Amniotic stem cell (primary cell): ENCODE data around the gene ABL2.
A peak's percentile ranks its signal among the peaks of the same experiment; 100 is the strongest.
"Not testable (repeated sequence)": the region's sequence is repeated elsewhere in the genome, so short reads cannot be mapped to it uniquely, and the experiment has no call there.

Experiments
- DNase-seq: peaks from one replicate; lab custom pipeline; 2025; lab: John Stamatoyannopoulos, UW

ABL2 gene

DNA sequence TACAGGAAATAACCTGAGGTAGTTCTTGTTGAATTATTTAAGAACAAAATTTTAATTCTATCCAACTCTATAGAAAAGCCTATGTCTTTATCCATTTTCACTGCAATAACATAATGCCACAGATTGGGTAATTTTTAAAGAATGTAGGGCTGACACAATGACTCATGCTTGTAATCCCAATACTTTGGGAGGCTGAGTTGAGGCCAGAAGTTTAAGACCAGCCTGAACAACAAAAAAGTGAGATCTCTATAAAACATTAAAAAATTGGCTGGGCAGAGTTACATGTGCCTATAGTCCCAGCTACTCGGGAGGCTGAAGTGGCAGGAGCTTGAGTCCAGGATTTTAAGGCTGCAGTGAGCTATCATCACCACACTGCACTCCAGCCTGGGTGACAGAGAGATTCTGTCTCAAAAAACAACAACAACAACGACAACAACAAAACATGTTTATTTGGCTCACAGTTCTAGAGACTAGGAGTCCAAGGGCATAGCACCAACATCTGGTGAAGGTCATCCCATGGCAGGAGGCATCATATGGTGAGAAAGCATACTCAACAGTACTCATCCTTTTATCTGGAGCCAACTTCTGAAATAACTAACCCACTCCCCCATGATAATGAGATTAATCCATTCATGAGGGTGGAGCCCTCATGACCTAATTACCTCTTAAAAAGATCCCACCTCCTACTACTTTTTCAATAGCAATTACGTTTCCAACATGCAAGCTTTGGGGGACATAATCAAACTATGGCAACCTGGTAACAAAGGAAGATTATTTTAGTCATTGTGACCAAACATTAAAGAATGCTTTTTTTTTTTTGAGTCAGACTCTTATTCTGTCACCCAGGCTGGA lies 59.6 kb downstream of the ABL2 start:
- DNase-seq = peak; percentile 35

DNA sequence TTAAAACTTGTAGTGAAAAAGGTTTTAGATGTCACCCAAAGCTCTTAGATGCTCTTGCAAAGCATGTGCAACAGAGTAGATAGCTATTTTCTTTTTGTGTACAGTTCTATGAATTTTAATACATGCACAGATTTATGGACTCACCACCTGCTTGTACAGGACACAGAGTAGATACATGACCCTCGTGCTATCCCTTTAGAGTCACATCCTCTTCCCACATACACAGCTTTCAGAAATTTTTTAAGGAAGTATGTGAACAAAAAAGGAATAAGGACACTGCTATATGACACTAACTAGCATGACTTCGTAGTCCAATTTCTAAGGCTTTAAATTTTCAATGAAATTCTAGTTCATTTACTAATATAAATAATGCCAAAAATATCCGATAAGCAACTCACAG lies 60.9 kb downstream of the ABL2 start:
- no peak for DNase-seq

DNA sequence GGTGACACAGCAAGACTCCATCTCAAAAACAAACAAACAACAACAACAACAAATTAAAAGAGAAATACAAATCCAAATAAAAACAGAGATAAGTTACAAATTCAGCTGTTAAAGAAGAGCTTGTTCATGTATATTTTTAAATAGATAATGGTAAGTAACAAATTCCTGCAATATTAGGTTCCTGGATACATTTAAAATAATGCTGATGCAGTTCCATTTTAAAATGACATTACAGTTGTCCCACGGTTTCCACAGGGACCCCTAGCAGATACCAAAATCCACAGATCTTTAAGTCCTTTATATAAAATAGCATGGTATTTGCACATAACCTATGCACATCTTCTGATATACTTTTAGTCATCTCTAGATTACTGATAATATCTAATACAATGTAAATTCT lies 61.5 kb downstream of the ABL2 start:
- DNase-seq = no peak

DNA sequence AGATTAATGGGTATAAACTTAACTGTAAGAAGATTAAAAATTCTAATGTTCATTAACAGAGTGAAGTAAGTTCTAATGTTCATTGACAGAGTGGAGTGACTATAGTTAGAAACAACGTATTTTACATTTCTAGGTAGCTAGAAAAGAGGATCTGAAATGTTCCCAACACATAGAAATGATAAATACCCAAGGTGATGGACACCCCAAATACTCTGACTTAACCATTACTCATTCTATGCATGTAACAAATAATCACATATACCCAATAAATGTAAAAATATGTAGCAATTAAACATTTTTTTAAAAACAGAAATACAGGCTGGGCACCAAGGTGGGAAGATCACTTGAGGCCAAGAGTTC lies 62.1 kb downstream of the ABL2 start:
- DNase-seq = no peak

DNA sequence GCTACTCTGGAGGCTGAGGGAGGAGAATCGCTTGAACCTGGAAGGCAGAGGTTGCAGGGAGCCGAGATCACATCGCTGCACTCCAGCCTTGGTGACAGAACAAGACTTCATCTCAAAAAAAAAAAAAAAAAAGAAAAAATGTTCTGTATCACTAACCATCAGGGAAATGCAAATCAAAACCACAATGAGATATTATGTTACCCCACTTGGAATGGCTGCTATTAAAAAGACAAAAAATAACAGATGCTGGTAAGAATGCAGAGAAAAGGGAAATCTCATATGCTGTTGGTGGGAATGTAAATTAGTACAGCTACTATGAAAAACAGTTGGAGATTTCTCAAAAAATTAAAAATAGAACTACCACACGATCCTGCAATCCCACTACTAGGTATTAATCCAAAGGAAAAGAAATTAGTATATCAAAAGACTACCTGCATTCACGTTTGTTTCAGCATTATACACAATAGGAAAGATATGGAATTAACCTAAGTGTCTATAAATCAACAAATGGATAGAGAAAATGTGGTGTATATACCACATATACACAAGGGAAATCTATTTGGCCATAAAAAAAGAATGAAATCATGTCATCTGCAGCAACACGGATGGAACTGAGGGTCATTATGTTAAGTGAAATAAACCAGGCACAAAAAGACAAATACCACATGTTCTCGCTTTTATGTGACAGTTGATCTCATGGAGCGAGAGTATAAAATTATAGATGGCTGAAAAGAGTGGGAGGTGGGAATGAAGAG lies 62.6 kb downstream of the ABL2 start:
- DNase-seq = no peak

GRCh38 chr1:179164494-179164893 lies 65.0 kb downstream of the ABL2 start:
- DNase-seq = no peak

DNA sequence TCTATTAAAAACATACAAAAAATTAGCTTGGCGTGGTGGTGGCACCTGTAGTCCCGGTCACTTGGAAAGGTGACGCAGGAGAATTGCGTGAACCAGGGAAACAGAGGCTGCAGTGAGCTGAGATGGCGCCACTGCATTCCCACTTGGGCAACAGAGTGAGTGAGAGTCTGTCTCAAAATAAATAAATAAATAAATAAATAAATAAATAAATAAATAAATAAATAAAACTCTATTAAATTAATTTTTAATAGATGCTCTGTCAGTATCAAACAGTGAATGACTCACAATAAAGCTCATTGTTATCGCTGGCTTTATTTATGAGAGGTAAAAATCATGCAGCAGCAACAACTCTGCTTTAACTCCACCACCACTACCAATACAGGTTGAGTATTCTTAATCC lies 72.8 kb downstream of the ABL2 start:
- DNase-seq = no peak

GRCh38 chr1:179156026-179156425 lies 73.5 kb downstream of the ABL2 start:
- no peak for DNase-seq

DNA sequence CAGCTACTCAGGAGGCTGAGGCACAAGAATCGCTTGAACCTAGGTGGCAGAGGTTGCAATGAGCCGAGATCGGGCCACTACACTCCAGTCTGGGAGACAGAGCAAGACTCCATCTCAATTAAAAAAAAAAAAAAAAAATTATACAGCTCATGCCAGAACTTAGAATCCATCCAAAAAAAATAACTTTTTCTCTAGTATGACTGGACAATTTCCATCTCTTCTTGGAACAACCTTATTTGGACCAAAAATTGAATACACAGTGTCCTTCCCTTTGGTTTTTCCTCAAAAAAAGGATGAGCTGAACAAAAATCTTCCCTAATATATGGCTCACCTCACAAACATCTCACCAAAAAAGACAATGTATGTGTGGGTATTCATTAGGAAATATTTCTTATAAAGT lies 73.9 kb downstream of the ABL2 start:
- DNase-seq = no peak

- DNase-seq = no peak
Observed at GRCh38 chr1:179154437-179154836, 75.0 kb downstream of the ABL2 start.

DNA sequence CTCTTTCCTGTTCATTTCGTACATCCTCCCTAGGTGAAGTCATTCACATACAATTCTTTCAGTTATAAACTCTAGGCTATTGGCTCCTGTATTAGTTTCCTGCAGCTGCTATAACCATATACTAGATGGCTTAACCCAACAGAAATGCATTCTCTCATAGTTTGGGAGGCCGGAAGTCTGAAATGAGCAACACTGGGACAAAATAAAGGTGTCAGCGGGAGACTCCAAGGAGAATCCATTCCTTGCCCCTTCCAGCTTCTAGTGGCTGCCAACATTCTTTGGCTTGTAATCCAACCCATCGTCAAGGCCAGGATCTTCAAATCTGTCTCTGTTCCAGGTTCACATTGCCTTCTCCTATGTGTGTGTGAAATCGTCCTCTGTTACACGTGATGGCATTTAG lies 76.3 kb downstream of the ABL2 start:
- DNase-seq = no peak

GRCh38 chr1:179151908-179152682 lies 77.4 kb downstream of the ABL2 start:
- DNase-seq = no peak

GRCh38 chr1:179146911-179147310 lies 82.6 kb downstream of the ABL2 start:
- no peak for DNase-seq

DNA sequence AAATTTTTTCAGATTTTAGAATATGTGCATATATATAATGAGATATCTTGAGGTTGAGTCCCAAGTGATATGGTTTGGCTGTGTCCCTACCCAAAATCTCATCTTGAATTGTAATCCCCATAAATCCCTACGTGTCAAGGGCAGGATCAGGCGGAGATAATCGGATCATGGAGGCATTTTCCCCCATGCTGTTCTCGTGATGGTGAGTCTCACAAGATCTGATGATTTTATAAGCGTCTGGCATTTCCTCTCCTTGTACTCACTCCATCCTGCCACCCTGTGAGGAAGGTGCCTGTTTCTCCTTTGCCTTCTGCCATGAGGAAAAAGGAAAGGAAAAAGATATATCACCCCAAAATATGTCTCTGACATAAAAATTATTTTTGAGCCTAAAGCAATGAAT lies 83.0 kb downstream of the ABL2 start:
- DNase-seq = no peak

DNA sequence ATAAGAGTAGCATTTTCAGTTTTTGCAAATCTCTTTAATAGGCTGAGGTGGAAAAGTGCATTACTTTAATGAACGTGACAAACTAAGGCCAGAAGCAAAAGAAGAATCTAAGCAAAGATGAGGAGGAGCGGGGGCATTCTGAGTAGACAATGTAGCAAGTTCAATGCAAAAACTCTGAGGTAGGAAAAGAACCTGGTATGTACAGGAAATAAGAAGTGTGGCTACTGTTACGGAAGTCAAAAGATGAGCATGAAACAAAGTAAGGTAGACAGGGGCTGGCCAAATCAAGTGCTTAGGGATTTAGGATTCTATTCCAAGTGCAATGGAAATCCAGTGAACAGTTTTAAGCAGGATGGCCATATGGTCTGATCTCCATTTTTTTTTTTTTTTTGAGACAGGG lies 84.0 kb downstream of the ABL2 start:
- no peak for DNase-seq

- DNase-seq = no peak
Observed at GRCh38 chr1:179144626-179145025, 84.9 kb downstream of the ABL2 start.

- DNase-seq = peak; percentile 60
Observed at GRCh38 chr1:179143322-179143721, 86.2 kb downstream of the ABL2 start.

- peak; percentile 92 for DNase-seq
Observed at GRCh38 chr1:179142889-179143299, 86.6 kb downstream of the ABL2 start.

DNA sequence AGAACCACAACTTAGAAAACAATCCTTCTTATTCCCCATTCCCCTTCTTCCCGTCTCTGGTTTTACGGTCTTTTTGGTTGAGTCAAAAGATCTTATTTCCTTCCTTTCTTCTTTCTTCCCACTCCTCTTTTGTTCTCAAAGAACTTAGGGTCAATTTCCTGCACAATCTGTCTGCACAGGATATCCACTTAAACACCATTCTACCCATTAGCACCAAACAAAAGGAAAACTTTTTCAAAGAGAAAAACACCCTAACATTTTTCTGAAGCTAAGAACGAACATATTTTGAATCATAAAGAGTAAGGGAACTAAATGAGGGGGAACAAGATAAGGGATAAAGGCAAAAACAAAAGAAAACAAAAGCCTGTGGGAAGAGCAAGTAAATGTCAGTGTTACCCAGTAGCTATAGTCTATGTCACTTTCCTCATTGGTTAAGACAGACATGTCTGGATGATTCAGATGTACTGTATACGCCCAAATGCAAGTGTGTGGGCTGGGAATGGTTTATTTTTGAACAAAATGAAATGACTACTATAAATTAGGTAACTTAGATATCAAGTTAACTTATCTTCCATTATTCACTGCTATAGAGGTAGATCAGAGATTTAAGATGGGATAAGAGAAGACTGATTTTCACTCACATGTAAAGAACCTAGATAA lies 87.8 kb downstream of the ABL2 start:
- peak; percentile 44 for DNase-seq

- DNase-seq = not testable (repeated sequence)
Observed at GRCh38 chr1:179138755-179139154, 90.7 kb downstream of the ABL2 start.

DNA sequence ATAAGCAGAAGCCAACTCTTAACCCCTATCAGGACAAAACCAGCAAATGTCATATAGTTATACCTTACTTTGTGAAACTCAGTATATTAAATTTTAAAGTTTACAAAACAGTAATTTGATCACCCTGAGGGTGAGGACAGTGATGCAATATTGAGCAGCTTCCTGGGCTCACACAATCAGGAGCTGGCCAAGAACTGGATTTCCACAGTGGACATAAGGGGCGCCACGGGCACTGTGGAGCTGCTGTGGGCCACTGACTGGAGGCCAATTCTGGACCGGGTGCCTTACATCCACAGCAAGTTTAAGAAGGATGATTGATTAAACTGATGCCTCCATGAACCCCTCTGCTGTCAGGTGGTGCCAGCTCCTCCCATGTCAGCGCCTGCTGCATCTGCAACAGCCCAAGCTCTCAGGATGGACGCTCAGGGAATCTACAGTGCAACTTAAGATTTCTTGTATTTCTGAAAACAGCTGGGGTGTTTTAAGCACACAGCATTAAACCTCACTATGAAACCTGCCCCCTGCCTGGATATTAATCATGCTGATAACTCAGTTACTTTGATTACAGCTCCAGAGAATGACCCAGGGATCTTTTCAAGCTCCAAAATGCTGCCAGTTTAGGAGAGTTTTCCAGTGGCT lies 91.7 kb downstream of the ABL2 start:
- DNase-seq = no peak

DNA sequence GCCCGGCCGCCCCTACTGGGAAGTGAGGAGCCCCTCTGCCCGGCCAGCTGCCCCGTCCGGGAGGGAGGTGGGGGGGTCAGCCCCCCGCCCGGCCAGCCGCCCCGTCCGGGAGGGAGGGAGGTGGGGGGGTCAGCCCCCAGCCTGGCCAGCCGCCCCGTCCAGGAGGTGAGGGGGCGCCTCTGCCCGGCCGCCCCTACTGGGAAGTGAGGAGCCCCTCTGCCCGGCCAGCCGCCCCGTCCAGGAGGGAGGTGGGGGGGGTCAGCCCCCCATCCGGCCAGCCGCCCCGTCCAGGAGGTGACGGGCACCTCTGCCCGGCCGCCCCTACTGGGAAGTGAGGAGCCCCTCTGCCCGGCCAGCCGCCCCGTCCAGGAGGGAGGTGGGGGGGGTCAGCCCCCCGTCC lies 93.8 kb downstream of the ABL2 start:
- DNase-seq = not testable (repeated sequence)
